Stimulated activated CD8-positive, alpha-beta memory T cell treated with anti-CD3 and anti-CD28 coated beads, Interleukin-15, amount 100 ng/mL, for 24 hours (primary cell): ENCODE results near the gene SWI5.
"Not testable (repeated sequence)": the region's sequence is repeated elsewhere in the genome, so short reads cannot be mapped to it uniquely, and the experiment has no call there.

Experiments used
- DNase-seq: peaks from one replicate; pipeline ENCODE4 v3.0.0-alpha.2; 2020; ENCODE audit warnings: low read depth

SWI5 gene

GRCh38 chr9:128276008-128276573 is at the start of gene SWI5:
SWI5 (plus strand) TSS chr9:128276276.
- peak; percentile 99 for DNase-seq

- no peak for DNase-seq
Observed at GRCh38 chr9:128226412-128226801, 49.7 kb upstream of the SWI5 start.

GRCh38 chr9:128230897-128231296 is 45.2 kb upstream of the SWI5 start:
- DNase-seq, result not testable (repeated sequence)

- DNase-seq, result no peak
Observed at GRCh38 chr9:128231638-128232527, 44.2 kb upstream of the SWI5 start.

- DNase-seq, result no peak
Observed at GRCh38 chr9:128232528-128233428, 43.3 kb upstream of the SWI5 start.

GRCh38 chr9:128233817-128234406 is 42.2 kb upstream of the SWI5 start:
- DNase-seq, result no peak

GRCh38 chr9:128242124-128242523 is 34.0 kb upstream of the SWI5 start:
- DNase-seq, result no peak

- no peak for DNase-seq
Observed at GRCh38 chr9:128242828-128243214, 33.3 kb upstream of the SWI5 start.

- no peak for DNase-seq
Observed at GRCh38 chr9:128243215-128244018, 32.7 kb upstream of the SWI5 start.

- DNase-seq, result no peak
Observed at GRCh38 chr9:128244091-128244836, 31.8 kb upstream of the SWI5 start.

- DNase-seq, result no peak
Observed at GRCh38 chr9:128244837-128245231, 31.2 kb upstream of the SWI5 start.

- DNase-seq, result no peak
Observed at GRCh38 chr9:128245421-128246151, 30.5 kb upstream of the SWI5 start.

GRCh38 chr9:128246471-128246870 is 29.6 kb upstream of the SWI5 start:
- DNase-seq, result no peak

GRCh38 chr9:128247226-128247803 is 28.8 kb upstream of the SWI5 start:
- DNase-seq, result no peak

GRCh38 chr9:128249558-128249907 is 26.5 kb upstream of the SWI5 start:
- DNase-seq, result no peak

GRCh38 chr9:128249908-128250838 is 25.9 kb upstream of the SWI5 start:
- peak; percentile 99 for DNase-seq

GRCh38 chr9:128250839-128251731 is 25.0 kb upstream of the SWI5 start:
- no peak for DNase-seq

- DNase-seq, result no peak
Observed at GRCh38 chr9:128251732-128252100, 24.4 kb upstream of the SWI5 start.
